Measurements from ENCODE around the gene PALM.

PALM gene

DNA sequence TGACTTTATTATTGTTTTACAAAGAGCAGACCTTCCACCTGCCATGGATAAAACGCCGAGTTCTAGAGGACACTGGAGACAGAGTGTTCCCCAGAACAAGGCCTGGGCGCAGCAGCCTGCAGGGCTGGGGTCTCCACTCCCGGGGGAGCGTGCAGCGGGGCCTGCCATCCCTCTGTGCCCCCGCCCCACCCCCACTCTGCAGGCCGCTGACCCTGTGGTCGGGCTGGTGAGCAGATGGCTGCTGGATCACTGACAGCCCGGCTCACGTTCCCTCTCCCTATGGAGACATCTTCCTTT, 79.9 kb downstream of the PALM start:
- DNase-seq, result no peak

DNA sequence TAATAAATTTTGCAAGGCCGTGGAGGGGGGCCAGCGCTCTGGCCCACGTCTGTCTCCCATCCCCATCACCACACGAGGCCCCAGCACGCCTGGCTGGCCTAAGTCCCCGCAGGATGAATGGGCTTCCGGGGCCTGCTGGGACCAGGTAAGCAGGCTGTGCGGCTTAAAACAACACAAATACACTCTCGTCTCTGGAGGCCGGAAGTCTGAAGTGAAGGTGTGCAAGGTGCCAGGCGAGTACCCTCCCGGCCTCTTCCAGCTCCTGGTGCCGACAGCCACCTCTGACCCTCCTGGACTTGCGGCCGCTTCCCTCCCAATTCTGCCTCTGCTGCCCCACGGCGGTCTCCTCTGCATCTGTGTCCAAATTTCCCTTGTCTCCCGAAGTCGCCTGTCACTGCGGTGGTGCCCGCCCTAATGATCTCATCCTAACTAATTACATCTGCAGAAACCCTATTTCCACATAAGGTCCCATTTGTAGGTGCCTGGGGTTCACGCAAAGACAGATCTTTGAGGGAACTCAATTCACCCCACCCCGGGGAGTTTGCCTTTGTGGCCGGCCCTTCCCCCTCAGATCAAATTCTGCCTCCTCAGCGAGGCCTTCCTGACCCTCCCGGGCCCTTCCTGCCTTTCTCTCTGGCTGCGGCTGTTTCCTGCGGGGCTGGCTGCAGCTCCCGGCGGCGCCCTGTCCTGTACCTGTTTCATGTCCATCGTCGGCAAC, 80.4 kb downstream of the PALM start:
- DNase-seq, result no peak

- no peak for DNase-seq
Measured at GRCh38 chr19:789701-790060, 80.9 kb downstream of the PALM start.

GRCh38 chr19:791007-791566, 82.4 kb downstream of the PALM start:
- no peak for DNase-seq

- DNase-seq, result no peak
Measured at GRCh38 chr19:791567-792305, 83.0 kb downstream of the PALM start.

- no peak for DNase-seq
Measured at GRCh38 chr19:792306-792885, 83.7 kb downstream of the PALM start.

DNA sequence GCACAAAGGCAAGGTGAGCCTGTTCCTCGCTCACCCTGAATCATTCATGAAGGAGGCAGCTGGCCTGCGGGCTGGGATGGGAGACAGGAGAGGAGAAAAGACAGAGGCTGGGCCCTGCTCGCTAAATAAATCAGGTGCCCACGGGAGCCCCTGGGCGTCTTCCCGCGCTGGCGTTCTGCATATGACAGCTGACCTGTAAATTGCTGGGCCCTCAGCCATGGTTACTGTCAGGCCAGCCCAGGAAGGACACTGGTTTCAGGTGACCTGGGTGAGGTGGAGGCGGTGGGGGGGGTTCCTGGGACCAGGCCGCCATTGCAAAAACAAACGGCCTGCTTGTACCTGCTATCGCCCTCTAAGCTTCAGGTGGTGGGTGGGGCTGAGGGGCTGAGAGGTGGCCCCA, 85.1 kb downstream of the PALM start:
- no peak for DNase-seq

- DNase-seq, result no peak
Measured at GRCh38 chr19:795073-795611, 86.4 kb downstream of the PALM start.

- DNase-seq, result no peak
Measured at GRCh38 chr19:795691-796581, 87.2 kb downstream of the PALM start.

- peak; percentile 98 to 100 for DNase-seq
Measured at GRCh38 chr19:796692-797527, 88.2 kb downstream of the PALM start, which contains the start of gene PTBP1. TSS of gene PTBP1 (plus strand) at chr19:797452. CDS start at chr19:797498, 46 bp downstream.

Data from activated CD4-positive, alpha-beta T cell treated with anti-CD3 and anti-CD28 coated beads for 4 hours (primary cell).